ENCODE measurements around the gene NCOR2.

NCOR2 gene

DNA sequence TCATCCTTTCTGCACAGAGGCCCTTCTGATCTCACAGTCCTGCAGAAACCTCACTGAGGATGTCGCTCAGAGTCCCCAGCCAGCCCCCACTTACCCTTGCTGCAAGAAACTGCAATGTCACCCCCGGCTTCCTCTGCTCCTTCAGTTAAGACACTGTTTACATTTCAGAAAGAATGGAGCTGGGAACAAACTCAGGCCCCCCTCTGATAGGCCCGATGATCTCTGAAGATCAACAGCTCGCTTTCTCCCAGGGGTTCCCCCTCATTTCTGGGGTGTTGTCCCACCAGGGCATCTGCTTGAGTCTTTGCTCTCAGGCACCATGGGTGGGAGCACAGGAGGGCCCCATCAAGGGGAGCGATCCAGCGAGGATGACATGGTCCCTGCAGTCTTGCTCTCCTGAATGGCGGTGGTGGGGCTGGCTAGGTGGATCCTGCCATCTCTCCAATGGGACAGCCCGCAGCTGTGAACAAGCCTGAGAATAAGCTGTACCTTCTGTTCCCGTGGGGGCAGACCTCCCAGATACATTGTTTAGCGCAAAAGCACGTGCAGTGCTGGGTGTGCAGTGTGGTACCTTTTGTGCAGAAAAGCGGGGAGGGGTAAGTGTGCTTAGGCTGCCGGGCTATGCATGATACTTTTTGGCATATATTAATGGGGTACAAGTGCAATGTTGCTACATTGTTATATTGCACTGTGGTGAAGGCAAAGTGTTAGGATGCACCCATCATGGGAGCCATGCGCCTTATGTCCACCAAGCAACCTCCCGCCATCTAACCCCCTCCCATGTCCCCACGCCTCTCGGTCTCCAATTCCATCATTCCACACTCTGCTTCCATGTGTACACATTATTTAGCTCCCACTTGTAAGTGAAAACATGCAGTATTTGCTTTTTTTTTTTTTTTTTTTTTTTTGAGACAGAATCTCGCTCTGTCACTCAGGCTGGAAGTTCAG lies 6.7 kb upstream of the NCOR2 start:
- no peak for DNase-seq

DNA sequence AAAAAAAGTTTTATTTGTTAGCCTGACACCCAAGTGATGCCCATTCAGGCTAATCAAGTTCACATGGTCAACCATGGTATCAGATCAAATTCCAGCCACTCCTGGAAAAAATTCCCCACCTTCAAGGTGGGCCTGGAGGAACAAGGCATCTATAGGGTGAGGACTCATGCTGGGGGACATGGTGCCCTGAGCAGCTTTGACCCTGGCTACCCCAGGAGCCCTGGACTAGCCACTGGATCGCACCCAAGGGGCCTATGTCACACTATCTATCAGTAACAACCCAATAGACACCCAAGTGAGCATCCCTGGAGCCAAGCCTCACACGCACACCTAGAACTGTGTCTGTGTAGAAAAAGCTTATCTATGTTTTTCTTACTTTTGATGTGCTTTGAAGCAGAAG lies 4.1 kb upstream of the NCOR2 start:
- DNase-seq, result no peak

DNA sequence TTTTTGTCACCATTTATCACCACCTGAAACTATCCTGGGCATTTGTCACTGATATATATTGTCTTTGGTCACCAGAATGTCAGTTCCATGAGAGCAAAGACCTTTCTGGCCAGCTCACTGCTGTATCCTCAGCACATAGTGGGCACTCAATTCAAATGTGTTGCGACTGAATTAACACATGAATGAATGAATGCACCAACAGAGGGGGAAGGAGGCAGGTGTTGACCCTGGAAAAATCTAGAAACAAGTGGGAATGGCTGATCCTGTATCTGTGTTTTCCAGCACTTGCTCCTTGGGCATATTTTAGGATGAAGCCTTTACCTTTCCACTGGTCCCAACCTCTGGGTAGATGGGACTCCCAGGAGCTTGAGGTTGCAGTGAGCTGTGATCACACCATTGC lies 3.4 kb upstream of the NCOR2 start:
- DNase-seq, result no peak

DNA sequence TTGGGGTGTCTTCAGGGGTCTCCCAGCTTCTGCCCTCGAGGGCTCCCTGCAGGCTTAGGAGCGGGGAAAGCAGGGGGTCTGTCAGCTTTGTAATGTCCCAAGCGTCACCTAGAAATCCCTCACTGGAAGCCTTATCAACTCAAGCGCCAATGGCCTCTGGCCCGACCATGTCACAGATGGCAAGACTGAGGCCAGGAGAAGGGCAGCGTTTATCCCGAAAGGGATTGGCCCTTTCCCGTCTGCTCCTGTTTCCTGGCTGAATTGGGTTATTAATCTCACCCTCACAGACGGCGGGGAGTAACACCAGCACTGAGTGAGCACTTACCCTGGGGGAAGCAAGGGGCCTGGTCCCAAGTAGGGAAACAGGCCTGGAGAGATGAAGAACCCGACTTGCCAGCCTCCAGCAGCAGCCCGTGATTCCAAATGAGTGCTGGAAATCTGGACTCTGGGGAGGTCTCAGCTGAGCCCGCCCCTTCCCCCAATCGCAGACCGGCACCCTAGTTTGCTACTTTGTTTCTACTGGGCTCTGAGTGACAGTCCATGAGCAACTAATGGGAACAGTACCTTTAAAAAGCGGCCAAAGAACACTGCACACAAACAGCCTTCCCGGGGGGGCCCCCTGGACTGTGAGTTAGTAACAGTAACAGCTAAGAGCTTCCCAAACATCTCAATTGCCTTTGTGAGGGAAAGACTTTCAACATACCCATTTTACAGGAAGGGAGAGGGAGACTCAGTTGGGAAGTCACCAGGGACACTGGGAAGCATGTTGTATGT lies 2.1 kb upstream of the NCOR2 start:
- DNase-seq, result no peak

DNA sequence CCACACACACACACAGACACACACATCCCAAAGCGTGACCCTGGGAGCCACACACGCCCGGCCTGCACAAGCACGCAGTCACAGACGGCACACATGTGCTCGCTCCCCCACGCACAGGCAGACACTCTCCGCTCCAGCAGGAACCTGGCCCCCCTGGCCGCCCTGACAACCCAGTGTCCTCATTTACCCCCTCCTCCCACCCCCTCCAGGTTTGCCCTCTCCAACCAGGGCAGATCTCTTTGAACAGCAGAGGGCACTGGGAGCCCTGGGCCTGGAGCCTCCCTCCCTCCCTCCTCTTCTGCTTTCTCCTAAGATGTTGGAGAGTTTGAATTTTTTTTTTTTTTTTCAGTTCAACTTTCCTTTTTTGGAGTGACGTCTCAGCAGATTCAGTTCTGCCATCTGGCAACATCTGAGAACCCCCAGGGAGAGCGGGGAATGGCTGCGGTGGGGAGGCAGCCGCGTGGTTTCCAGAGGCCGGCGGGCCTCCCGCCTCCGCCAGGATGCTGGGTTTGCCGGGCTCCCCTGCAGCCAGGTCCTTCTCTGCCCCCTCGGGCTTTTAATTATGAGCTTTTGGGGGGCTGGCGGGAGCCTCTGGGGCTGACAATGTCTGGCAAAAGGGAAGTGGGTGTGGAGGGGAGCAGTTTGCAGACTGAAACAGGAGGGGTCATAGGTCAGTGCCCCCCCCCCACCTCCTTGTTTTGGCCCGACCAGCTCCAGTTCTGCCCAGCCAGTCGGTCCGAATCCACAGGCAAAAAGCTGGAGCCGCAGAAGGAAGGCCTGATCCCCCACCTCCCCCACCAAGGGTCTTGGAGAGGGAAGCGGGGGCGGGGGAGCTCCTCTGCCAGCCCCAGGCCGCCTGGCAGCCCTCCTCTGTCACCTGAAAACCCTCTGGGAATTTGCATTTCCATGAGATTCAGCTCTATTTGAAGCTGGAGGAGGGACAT lies 1.3 kb upstream of the NCOR2 start:
- DNase-seq, result no peak

DNA sequence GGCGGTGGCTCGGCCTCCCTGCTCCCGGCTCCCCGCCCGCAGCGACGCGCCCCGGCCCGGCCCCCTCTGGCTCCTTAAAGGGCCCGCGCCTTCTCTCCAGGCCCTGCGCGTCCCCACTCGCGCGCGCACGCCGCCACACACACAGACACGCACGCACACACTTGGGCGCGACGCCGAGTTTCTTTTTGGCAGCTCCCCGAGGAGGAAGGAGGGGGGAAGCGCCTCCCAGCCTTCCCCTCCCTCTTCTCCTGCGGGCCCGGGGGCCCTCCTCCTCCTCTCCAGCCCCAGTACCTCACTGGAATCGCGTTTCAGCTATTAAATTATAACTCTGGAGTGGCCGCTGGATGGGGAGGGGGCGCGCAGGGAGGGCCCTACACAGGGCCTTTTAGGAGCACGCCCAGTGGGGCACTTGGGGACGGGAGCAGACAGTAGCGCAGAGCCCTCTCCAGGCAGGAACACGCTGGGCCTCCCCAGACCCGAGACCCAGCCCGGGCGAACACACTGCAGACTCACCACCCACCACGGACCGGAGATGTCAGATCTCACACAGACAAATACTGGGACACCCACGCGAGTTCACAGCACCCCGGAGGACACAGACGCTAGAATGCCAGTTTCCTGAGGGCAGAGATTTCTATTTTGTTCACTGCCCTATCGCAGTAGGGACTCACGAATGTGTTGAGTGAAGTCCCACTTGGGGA lies 411 bp upstream of the NCOR2 start:
- peak; percentile 71 for DNase-seq

DNA sequence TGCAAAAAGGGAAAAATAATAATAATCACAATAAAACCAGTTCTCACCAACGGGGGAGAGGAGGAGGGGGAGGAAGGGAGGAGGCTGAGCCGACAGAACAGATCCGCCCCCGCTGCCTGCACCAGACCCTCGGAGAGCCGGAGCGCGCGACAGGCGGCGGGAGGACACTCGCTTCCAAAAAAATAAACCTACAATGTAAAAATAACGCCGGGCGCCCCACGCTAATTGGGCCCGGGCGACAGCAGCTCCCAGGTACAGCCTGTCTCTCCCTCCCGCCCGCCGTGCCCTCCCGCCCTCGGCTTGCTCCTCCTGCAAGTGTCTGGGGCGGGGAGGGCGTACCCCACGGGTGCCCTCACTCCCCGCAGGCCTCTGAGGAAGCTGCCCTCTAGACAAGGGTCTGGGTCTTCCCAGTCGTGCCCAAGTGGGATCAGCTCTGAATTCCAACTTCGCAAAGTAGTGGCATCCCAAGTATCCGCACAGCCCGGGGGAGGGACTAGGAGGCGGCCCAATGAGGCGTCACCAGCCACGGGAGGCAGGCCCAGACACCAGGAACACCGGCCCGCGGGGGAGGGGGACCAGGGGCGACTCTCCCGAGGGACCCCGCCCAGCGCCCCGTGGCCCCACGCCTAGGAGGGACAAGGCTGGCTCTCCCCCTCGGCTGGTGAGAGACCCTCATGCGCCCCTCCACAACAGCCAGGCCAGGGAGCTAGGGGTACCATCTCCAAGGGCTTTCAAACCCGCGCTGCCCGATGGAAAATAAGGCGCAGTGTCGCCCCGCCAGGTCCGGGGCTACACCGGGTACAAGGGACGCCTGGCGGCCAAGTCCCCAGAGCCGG lies 1.0 kb downstream of the NCOR2 start:
- DNase-seq, result peak; percentile 48

DNA sequence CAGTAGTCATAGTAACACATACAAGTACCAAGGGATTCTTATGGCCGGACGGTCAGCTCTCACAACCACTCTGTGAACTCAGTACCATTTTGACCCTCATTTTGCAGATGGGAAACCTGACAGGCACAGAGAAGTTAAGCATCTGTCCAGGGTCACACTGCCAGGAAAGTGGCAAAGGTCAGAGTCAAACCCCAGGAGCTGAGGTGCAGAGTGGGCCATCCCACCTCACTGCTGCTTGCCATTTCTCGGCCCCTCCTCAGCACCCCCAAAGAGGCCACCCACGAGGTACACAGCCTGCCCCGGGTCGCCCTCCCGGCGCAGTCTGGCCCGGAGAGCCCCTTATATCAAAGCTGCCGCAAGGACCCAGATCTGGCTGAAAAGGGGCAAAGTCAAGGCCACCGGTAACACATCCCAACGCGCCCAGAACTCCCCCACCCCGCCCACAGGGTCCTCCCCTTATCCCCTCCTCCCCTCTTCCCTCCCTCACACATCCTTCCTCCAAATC lies 1.7 kb downstream of the NCOR2 start:
- DNase-seq, result no peak

DNA sequence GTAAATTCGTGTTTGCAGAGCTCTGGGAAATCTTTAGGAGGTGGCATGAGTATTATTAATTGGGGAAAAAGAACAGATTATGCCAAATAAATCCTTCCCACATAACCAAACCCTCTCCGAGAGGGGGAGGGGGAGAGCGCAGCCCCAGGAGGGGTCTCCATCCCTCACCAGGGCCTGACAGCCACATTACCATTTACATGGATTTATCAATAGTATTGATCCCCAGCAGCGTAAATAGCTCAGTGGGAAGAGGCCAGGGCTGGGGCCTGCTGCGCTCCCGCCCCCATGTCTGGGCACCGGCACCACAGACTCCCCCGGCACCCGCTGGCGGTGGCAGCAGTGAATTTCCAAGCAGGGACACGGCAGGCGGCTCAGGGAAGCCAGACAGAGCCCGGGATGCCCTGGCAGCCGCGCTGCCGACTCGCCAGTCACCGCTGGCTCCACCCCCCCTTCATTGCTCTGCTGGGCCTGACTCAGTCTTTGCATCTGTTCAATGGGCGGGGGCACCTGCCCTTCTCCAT lies 2.4 kb downstream of the NCOR2 start:
- DNase-seq, result no peak

DNA sequence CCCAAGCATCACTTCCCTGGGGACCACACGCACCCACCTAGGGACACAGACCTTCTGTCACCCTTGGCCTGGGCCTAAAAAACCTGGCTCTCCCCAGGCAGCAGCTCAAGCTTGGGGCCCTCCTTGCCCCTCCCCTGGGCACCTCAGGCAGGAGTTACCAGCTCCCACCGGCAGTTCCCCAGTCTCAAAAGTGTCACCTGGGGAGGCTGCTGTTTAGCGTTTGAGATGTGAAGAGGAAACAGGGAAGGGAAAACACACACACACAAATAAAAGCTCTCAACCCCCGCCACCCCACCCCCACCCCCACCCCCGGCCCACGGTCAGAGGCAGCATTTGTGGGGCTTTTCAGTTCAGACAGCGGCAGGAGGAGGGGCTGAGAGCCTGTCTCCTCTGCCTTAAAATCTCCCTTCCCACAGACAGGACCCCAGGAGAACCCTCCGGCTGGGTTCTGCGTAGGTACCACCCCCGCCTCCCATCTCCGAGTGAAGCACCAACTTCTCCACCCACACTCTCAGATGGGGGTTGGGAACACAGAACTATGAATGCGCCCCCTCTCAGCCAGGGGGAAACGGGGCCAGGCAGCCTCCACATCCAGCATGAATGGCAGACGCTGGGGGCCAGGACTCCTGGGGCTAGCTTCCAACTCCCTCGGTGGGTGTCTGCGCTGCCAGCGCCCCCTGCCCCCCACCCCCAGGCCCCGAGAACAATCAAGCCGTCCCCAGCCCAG lies 3.0 kb downstream of the NCOR2 start:
- DNase-seq, result no peak

DNA sequence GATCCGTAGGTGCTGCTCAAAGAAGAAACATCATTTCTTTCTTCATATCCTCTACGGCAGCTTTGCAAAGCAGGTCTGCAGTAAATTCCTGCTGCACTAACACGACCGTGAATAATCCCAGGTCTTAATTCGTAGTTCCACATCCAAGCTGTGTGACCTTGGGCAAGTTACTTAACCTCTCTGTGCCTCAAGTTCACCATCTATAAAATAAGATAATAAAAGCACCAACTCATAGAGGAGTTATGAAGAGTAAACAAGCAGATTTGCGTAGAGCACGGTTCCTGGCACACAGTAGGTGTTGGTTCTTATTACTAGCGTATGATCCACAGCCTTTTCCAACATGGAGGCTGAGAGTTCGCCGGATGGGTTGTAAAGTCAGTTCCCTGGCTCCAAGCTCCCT lies 3.6 kb downstream of the NCOR2 start:
- DNase-seq, result no peak

DNA sequence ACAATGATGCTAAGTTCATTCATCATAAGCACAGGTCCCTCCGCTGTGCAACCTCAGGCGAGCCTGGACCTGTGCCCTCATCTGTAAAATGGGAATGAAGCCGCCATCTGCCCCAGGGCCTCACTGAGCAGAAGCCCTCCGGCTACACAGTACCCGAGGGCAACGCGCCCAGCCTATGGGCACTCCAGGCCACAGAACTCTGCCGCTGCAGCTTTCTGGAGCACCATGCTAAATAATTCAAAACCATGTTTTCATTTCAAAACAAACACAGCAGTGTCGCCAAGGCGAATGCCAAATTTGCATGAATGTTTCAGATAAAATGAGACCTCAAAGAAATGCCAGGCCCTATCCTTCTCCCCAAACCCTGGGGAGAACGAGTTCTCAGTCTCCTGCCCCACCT lies 4.0 kb downstream of the NCOR2 start:
- no peak for DNase-seq

DNA sequence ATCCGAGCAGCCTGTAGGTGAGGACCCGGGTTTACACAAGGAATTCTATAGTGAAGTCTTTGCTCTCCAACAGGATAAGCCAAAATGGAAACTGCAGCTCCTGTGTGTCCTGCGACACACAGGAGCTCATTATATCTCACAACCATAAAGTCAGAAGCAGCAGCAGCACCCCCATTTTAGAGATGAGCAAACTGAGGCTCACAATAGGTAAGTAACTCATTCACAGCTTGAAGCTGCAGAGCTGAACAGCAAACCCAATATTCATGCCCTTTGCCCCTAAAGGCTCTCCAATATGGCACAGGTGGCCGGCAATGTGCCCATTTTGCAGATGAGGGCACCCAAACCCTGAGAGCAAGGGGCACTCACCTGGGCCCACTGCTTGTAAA lies 4.6 kb downstream of the NCOR2 start:
- DNase-seq, result no peak

DNA sequence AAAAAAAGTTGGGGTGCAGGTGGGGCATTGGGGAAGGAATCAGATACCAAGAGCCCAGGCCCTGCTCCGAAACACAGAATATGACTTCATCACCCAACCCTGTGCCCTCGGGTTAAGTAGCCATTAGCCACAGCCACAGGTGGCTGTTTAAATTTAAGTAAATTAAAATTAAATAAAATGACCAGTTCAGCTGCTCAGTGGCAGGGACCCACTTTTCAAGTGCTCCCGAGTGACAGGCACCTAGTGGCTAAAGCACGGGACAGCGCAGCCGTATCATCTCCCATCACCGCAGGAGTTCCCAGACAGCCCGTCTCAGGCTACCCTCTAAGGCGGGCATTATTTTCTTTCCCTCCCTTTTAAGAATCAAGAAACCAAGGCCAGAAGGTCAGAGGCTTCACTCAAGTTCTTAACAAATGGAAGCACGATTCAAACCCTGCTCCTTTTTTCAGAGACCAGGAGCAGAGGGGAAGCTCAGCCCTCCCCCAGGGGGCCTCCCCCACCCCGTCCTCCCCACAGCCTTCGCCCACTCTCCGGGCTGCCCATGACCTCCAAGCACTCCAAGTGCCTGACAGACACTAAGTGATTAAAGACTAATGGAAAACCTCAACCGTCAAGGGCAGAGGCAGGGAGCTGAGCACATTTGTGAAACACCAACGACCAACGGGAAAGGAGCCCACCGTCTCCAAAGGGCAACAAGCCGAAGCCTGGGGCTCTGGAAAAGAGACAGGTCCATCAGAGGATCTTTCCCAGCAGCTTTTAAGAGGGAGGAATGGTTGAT lies 5.2 kb downstream of the NCOR2 start:
- no peak for DNase-seq

DNA sequence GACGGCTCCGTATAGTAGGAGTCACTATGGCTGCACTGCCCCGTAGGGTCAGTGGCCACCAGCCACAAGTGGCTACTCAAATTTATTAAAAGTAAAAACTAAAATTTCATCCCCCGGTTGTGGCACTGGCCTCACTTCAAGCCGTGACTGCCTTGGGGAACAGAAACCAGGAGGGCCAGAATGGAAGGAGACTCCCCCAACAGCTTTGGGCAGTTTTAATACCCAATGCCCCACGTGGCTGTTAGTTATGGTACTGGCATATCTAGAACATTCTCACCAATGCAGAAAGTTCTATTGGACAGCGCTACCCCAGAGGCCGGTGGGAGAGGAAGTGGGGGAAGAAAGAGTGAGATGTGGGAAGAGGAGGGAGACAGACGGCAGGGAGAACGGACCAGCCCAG lies 6.2 kb downstream of the NCOR2 start:
- no peak for DNase-seq

DNA sequence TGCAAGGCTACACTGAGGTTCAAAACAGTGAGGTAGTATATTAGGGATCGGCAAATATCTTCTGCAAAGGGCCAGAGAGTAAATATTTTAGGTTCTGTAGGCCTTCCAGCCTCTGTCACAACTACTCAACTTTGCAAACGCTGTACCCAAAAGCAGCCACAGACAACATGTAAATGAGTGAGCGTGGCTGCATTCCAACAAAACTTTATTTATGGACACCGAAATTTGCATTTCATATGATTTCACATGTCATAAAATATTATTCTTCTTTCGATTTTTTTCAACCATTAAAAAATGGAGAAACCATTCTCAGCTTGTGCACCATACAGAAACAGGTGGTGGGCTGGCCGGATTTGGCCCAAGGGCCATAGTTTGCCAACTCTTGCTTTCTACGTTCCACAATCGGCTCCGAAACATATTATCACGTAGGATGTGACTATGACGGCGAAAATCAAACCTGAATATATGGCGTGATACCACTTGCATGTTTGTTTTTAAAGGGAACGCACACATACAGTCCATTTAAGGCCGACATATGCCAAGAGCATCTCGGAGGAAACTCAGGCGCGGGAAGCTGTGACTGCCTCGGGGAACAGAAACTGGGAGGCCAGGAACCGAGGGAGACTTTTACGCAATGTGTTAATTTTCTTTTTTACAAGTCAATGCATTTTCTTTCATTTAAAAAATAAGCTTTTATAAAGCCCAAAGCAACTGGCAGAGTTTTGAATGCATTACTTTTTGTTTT lies 7.1 kb downstream of the NCOR2 start:
- no peak for DNase-seq

DNA sequence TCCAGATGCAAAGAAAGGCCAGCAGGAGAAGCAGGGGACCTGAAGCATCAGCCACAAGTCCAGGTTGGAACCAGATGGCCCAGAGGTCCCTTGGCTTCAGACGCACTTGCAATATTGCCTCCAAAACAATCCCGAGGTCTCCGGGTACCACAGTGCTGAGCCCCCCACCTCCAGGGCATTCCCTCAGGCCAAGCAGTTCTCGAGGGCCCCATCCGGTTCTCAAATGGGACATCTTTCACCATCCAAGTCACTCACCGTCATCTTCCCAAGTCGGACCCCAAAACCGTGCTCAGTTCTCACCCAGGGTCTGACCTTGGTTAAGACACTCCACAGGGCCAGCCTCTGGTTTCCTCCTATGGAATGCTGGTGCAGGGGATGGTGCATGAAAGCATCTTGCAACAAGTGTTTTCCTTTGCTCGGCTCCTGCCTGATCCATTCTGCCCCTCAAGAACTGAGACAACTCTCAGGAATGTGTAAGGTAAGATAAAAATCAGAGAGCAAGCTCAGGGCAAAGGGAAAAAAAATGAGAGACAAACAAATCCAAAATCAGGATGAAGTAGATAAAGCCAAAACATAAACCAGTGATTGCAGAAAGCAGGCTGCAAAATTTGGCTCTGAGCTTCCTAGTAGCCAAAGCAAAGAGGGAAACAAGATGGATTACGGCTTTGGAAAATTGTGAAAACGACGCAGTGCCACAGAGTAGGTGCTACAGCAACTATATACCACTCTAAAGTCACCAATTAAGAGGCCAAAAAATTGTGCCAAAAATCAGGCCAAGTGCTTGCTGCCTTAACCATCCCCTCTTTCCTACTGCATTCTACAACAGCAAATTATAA lies 8.0 kb downstream of the NCOR2 start:
- no peak for DNase-seq

DNA sequence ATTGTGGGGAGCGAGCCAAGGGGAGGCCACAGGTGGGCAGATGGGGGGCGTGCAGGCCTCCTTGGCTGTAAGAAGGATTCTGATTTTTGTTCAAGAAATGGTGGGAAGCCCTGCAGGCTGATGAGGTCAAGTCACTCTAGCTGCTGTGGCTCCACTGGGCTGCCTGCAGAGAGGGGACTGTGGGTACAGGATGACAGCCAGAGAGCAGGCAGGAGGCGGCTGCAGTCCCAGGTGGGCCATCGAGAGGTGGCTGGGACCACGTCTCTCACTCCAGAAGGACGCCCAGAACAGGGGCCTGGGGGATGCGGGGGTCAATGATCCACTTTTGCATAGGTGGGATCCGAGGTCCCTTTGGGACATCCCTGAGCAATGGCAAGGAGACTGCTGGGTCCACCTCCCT lies 9.1 kb downstream of the NCOR2 start:
- no peak for DNase-seq

All from activated gamma-delta T cell (primary cell).